Stimulated activated CD8-positive, alpha-beta memory T cell treated with anti-CD3 and anti-CD28 coated beads, Interleukin-15, amount 100 ng/mL, for 4 hours (primary cell): ENCODE data around the gene PALD1.

ENCODE experiments used
- DNase-seq, 2 donors: peaks; one replicate each; pipeline ENCODE4 v3.0.0-alpha.2; 2020; ENCODE audit warnings: low read depth in 2 of 2

PALD1 gene

DNA sequence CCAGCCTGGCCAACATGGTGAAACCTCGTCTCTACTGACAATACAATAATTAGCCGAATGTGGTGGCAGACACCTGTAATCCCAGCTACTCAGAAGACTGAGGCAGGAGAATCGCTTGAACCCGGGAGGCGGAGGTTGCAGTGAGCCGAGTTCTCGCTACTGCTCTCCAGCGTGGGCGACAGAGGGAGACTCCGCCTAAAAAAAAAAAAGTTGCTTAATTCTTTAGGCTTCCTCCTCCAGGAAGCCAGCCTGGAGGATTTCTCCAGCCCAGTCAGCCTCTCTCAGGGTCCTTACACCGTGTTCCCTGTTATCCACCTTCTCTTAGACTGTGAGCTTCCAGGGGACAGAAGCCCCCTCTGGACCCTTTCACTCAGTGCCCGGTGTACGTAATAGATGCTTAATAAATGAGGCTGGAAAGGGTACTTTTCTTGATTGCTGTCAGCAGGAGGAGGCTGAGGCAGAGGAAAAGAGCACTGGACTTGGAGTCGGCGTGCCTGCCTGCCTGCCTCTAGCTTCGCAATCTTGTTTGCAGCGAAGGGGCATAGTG lies 20.7 kb upstream of the PALD1 start:
- no peak for DNase-seq

DNA sequence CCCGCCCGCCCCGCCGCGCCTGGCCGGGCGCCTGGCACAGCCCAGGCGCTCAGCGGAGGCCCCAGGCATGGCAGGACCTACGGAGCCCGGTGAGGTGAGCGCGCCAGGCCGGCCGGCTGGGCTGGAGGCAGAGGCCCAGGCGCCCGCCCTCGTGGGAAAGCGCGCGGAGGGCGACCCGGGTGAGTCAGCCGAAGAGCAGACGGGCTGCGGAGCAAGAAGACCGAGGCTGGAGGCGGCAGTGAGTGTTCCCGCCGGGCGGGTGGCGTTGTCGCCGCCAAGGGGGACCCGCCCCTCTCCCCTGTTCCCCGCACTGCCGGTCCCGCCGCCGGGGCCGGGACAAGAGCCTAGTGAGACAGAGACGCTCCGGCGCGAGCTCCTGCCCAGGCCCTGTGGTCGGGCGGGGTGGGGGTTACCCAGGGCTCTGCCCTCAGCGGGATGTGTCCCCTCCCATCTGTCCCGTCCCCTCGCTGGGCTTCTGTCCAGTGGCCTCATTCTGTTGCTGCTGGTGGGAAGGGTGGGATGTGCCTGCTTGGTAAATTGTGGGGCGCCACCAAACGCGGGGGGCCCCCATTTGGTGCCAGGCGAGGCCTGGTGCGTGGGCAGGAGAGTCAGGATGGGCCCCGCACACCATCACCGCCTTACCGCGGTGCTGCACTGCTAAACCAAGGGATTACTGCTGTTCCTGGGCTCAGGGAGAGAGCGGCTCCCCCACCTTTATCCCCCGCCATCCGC lies 20.1 kb upstream of the PALD1 start:
- peak; percentile 42 to 44 for DNase-seq

DNA sequence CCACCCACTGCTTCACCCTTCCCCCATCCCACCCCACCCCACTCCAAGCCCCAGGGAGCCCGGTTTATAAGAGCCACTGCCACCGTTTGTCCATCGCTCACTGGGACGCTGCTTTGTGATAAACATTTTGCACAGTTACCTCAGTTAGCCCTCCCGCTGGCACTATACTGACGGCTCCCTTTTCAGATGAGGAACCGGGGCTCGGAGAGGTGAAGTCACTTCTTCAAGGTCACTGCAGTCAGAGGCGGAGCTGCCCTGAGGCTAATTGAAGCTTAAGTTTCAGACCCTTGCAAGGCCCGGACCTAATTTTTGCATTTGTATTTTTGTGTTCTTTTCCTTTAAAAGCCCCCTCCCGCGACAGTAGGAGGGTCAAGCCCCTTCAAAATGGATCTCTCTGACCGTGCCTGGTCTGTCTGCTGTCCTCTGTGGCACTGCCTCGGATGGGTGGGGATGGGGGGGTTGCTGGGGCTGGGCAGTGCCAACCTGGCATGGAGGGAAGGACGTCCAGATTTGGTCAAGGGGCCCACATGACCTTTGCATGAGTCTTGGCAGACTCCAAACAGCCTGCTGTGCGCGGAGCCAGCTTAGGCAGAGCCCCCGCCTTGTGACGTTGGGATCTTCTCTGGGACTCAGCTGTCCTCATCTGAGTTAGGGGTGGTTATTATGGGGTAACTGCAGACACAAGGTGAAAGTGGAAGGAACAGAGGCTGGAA lies 19.4 kb upstream of the PALD1 start:
- DNase-seq = no peak

DNA sequence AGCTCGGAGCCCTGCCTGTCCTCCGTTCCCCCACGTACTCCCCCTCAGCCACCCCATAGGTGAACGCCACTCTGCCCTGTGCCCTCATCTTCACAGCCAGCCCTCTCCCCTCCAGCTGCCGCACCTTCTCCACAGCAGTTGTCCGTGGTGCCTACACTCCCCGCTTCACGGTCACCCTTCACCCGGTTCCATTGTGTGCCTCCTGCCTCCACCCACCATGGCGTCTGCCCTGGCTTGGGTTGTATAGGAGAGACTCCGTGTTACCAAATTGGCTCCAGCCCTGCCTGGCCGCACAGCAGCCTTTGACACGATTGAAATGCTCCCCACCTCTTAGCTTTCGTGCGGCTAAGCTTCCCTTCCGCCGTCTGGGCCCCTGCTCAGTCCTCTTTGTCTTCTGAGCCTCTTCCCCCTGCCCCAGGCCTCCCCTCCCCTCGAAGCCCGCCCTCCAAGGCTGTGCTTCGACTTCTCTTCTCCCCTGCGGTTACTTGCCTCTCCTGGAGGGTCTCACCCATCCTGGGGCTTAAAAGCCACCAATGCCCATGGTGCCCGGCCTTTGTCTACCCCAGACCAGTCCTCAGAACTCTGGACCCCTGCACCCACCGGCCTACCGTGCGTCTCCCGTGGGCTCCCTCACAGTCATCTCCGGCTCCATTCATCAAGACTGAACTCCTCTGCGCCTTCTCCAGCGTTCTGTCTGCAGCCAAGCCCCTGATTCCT lies 18.6 kb upstream of the PALD1 start:
- DNase-seq = no peak

DNA sequence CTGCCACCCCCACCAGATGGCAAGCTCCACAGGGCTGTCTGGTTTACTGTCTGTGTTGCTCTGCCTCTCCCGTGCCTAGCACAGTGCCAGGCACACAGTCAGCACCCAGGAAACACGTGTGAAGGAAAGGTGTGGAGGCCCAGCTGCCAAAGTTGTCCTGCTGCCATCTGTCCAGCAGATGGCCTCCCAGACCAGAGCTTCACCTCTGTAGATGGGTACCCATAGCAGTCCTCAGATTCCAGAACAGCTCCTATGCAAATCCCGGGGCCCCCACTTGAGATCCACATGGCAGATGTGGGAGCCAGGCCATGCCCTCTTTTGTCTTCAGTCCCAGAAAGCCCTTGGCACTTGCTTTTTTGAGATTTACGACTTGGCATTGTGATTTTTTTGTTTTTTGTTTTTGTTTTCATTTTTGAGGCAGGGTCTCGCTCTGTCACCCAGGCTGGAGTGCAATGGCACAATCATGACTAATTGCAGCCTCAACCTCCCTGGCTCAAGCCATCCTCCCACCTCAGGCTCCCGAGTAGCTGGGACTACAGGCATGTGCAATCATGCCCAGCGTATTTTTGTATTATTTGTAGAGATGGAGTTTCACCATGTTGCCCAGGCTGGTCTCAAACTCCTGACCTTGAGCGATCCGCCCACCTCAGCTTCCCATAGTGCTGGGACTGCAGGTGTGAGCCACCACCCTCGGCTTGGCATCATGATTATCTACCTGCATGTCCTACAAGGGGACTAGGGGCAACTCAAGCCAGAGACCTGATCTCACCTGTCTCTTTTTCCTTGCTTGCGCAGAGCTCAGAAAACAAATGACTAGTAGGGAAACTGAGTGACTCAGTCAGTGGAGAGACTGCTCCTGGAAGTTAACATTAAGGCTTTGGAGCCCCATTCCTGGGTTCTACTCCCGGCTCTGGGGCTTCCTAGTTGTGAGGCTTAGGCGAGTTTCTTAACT lies 16.9 kb upstream of the PALD1 start:
- no peak for DNase-seq

DNA sequence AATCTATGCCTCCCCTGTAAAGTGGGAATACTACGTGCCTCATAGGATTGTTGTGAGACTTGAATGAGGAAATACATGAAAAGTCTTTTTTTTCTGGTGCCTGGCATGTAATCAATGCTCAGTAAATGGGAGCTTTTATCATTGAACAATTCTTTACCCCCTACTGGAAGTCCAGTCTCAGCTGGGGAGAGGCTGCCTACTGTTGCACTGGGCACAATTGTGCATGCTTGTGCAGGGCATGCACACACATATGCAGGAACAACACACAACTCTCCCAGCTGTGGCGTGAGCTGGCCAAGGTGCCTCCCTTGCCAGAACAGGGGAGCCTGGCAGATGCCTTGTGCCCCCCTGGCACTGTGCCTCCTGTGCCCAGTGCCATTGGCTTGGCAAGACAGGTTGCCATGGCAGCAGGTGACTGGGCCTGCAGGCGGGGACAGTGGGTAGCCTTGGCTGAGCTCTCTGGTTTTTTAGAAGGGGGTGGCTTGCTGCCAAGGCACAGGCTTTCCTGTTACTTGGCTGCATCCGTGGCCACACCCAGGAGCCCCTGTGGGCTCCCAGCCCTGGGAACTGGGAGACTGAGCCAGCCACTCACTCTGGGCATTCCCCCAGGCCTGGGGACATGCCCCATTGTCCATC lies 16.1 kb upstream of the PALD1 start:
- DNase-seq = no peak

DNA sequence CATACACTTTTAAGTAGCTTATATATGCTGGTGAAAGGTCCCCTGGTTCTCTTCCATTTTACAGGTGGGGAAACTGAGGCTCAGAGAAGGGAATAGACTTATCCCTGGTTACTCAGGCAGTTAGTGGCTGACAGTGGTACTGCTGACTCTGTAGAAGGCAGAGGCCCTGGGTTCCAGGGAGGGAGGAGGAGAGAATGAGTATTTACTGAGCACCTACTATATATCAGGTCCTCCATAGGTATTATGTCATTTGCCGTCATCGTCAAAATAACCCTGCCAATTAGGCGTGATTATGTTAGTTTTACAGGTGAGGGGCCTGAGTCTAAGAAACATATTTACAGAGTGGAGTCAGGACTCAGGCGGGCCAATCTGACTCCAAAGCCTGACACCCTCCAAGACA lies 13.3 kb upstream of the PALD1 start:
- no peak for DNase-seq

DNA sequence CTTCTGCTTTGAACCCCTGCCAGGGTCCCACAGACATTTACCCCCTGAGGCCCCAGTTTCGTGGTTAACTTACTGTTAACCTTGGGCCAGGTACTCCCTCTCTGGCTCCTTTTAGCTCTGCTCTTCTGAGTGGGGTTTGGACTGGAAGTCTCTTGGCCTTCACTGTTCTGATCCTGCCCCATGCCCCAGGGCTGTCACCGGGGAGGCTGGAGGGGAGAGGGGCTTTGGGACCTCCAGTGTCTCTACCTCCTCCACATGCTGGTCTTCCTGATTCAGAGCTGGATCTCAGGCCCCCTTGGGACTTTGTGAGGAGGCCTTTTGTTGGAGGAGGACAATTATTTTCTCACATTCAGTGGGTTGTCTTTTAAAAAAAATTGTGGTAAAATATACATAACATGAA lies 12.7 kb upstream of the PALD1 start:
- DNase-seq = no peak

DNA sequence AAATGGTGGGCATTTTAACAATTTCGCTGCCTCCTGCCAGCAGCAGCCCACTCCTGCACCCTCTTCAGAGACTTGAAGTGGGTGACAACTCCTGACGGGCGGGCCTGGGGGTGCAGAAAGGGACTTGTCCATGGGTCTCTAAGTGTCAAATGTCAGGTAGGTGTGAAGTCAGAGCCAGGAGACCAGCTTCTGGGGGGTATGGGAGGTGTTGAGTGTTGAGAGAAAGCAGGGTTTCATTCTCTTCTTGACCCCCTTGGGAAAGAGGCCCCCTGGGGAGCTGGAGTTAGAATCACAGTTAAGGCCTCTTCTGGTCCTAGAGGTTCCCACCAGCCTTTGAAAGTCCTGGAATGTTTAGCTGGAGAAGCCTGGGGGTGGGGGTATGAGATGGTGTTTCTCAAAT lies 11.6 kb upstream of the PALD1 start:
- DNase-seq = no peak

DNA sequence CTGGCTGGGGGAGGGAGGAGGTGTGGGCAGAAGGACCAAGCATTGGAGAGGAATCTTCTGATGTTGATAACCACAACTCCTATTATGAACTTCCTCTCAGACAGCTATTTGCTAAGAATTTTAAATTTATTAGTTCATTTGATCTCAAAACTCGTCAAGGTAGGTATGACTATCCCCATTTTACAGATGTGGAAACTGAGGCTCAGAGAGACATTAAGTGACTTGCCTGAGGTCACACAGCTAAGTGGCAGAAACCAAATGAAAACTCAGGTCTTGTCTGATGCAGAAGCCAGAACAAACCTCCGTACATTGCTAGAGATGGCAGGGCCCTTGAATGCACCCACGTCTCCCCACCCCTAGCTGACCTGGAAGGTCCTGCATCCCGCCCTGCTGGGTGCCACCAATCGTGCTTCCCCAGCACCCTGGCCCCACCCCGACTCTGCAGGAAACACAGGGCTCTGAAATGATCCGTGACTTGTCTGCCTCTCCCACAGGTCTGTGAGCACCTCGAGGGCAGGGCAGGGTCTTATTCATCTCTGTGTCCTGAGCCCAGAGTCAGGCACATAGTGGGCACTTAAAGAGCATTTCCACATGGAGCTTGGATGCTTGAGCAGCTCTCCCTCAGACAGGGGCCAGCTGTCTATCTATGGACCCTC lies 5.6 kb upstream of the PALD1 start:
- DNase-seq = no peak

DNA sequence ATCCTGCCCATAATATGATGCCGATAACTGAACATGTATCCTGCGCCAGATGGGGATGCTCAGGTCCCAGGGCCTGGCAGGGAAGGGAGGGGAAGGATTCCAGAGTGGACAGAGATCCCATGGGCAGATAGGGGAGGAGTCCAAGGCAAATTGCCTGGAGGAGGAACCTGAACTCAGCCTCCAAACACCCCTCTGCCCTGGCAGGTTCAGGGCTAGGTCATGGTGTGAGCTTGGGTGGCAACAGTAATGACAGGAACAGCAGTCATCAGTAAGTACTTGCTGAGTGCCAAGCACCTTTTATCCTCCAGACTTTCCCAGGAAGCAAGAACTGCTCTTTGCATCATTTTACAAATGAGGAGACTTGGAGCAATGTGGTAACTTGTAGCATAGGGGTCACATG lies 3.8 kb upstream of the PALD1 start:
- no peak for DNase-seq

DNA sequence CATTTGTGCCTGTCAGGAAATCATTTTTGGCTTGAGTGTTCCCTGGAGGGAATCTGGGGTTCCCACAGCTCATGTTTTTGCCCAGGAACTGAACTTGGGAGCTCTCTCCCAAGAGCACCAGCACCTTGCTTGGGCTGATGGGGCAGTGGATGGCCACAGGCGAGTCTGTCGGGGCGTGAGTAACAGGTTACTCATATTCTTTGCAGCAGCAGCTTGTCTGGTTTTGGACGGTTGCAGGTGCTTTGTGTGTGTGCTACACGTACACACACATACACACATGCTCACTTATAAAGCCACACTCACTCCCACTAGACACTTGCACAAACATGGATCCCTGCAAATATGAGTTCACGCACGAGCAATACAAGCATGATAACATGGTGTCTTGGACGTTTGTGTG lies 2.9 kb upstream of the PALD1 start:
- no peak for DNase-seq

DNA sequence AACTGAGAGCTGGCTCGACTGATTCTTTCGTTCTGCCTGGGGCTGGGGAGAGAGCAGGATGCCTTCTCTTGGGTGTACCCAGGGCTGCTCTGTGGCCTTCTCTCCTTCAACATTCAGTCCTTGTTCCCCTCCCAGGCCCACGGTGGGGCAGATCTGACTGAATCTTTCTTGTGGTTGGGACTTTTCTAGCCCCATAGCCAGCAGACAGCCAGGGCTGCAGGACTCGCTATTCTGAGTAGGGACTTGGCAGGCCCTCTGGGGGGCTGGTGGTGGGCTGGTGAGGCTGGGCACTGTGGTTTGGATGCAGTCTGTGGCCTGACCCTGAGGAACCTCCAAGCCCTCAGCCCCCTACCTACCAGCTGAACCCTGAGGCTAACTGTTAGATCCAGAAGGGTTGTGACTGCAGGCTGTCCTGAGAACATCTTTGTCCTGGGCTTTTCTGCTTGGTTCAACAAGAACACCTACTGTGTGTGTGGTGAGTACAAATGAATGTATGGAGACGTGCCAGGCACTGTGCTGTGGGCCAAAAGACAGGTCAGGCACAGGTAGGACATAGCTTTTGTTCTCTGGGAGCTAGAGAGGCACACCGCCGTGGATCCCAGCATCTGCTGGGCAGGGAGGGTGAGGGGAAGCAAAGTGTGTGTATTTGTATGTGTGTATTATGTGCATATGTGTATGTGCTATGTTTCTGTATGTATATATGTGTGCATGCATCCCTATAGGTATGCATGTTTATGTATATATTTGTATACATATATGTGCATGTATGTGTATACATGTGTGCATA lies 2.1 kb upstream of the PALD1 start:
- DNase-seq = no peak

DNA sequence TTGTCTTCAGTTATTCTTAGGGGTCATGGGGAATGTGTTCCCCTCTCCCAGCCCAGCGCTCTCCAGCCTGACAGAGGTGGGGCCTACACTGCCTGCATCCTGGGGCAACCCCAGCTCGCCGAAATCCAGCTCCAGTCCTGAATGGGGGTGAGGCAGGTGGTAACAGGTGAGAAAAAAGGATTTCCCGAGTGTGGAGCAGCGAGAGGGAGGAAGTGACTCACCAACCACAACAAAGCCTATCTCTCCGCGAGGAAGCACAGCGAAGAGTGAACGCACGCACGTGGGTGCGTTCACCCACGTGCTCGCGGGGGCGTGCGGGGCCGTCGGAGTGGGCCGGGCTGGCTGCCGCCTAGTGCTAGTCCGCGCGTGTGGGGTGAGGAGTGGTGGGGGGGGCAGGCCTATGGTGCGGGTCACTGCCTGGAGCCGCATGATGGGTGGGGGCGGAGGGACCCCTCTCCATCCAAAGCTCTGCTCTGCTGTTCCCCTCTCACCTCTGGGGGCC lies 855 bp upstream of the PALD1 start:
- DNase-seq = peak; percentile 75 to 76

DNA sequence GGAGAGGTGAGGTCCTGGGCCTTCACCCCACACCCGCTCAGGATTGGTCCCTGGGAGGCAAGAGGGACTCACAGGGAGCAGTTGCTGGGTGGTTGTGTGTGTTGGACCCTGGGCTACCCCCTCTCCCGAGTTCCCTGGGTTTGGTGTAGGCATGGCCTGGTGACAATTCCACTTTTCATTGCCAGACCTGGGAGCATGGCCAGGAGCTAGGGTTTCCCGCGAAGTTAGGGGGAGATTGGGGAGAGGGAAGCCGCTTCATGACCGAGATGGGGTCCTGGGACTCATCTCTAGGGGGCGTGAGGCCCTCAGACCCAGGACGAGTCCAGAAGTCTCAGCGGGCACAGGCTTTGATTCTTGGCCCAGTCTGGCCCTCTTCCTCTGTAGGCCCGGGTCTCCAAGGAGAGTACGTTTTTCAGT lies 606 bp downstream of the PALD1 start:
- DNase-seq = no peak

DNA sequence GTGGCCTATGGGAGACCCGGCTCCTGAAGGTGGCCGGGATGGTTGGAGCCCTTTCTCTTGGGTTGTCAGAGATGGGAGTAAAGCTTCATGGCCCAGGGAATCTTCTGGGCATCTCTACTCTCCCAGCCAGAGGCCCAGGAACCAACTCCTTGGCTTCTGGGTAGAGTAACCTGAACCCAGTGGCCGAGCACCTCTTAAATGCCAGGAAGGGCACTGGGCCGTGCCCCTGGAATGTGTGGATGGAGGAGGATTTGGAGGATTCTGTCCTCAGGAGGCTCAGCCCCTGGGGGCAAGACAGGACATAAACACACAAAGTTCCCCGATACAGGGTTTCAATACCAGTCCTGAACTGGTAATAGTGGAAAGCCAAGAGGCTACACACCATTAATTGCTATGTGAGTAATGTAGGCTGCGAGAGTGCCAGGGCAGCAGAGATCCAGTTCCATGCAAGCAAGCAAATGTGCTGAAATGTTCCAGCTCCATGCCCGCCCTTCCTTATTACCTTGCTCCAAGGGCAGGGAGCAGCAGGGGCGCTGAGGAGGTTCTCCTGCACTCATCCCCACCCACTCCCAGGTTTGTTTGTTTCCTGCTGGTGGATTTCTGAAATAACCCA lies 1.2 kb downstream of the PALD1 start:
- no peak for DNase-seq

DNA sequence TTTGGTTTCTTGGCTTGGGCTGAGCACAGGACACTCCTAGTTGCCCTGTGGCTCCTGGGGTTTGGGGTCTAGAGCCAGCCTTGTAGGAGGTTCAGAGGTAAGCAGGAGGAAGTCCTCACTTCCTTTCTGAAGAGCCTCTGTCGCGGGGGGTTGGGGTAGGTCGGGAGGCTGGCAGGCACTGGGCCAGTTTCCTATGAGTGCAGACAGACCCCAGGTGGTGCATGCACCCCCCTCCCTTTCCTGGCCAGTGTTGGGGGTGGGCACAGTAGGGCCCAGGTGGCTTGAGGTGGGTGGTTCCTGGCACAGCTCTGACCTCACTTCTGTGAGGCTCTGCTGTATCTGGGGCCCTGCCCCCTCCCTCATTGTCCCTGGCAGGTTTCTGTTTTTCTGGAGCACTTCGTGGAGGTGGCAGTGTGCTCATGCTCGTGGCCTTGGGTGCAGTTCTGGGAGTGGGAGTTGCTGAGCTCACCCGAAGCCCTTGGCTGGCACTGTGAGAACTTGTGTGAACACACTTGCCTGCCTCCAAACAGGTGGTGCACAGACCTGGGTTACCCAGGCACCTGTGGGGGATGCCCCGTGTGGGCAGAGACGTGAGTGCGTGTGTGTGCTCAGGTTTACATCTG lies 1.8 kb downstream of the PALD1 start:
- DNase-seq = peak in 1 of 2 donors; percentile 20

DNA sequence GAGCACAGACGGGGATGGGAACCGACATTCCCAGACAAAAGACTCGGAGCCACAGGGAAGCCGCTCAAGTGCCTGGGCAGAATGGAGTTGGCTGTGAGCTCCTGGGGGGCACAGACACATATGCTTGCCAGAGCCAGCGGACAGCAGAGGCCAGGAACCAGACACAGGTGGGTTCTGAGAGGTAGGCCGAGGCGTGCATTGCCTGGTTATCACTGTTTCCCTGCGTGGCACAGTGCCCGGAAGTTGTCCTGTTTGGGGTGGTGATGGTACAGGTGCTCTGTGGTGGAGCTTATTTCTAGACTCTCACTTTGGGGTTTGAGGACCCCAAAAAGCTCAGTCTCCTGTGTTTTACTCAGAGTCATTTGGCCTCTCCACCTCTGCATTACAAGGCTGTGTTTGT lies 2.5 kb downstream of the PALD1 start:
- no peak for DNase-seq
